ENCODE results near the gene AP2S1. TPM values are rescaled to one million over a fixed set of nuclear protein-coding genes. Genes with fewer than 3 reads are reported as not detected.
"Not testable (repeated sequence)": the region's sequence is repeated elsewhere in the genome, so short reads cannot be mapped to it uniquely, and the experiment has no call there.

Gene AP2S1
- total RNA-seq, 2 donors from 2014 or later, result 32.2 to 49.1 TPM

- no peaks in the 10 kb centered on the region for H3K4me1 ChIP-seq
- no peak overlapping the region for H3K27ac ChIP-seq
- intact Hi-C loops (cut with DNase I), result no loop called here
- no peaks in the 10 kb centered on the region for H3K36me3 ChIP-seq (replicated peaks in 1 of 2; ENCODE audit: insufficient read depth in 1 of 2, low read depth in 2 of 2)
- WGBS, 2 donors, result 80 to 81% methylated on average over 9 of the region's 9 CpGs
- DNase-seq (no peak), ATAC-seq (no peak)
- no peaks in the 10 kb centered on the region for H3K27me3 ChIP-seq
- no peak overlapping the region for H3K4me3 ChIP-seq
- TF ChIP-seq POLR2A (IDR thresholded peaks at IDR 0.05) (no peak), CTCF (IDR thresholded peaks at IDR 0.05) (no peak)
- H3K9me3 ChIP-seq, result no peaks in the 10 kb centered on the region
These were observed 28.1 kb upstream of the AP2S1 start for GRCh38 chr19:46878613-46879375.

- intact Hi-C loops (cut with DNase I), result no loop called here
- 85 to 86% methylated on average over 6 of the region's 6 CpGs for WGBS, 2 donors
- no peaks in the 10 kb centered on the region for H3K4me1 ChIP-seq
- DNase-seq (no peak), ATAC-seq (no peak)
- H3K27me3 ChIP-seq, result no peaks in the 10 kb centered on the region
- no peak overlapping the region for H3K27ac ChIP-seq
- no peak overlapping the region for H3K4me3 ChIP-seq
- H3K9me3 ChIP-seq, result no peaks in the 10 kb centered on the region
- TF ChIP-seq POLR2A (IDR thresholded peaks at IDR 0.05) (no peak), CTCF (IDR thresholded peaks at IDR 0.05) (no peak)
- no peaks in the 10 kb centered on the region for H3K36me3 ChIP-seq (replicated peaks in 1 of 2; ENCODE audit: insufficient read depth in 1 of 2, low read depth in 2 of 2)
These were observed 25.0 kb upstream of the AP2S1 start for GRCh38 chr19:46875657-46876056.

- ATAC-seq, result no peak
- no peak for TF ChIP-seq POLR2A (IDR thresholded peaks at IDR 0.05)
- TF ChIP-seq CTCF (IDR thresholded peaks at IDR 0.05), result no peak
- Histone ChIP-seq H3K4me1 (no peaks in the 10 kb centered on the region), H3K36me3 (replicated peaks in 1 of 2; ENCODE audit: insufficient read depth in 1 of 2, low read depth in 2 of 2) (no peaks in the 10 kb centered on the region), H3K27ac (no peak overlapping the region), H3K27me3 (no peaks in the 10 kb centered on the region), H3K9me3 (no peaks in the 10 kb centered on the region), H3K4me3 (no peak overlapping the region)
- intact Hi-C loops (cut with DNase I), result no loop called here
- no peak for DNase-seq
- WGBS, 2 donors, result 82 to 93% methylated on average over 4 of the region's 4 CpGs
These were observed 24.6 kb upstream of the AP2S1 start for GRCh38 chr19:46875234-46875633.

GRCh38 chr19:46872967-46873366 is 22.3 kb upstream of the AP2S1 start:
- no peak for DNase-seq
- H3K4me3 ChIP-seq, result no peak overlapping the region
- no peak for ATAC-seq
- 62 to 73% methylated on average over 2 to 4 of the region's 4 CpGs for WGBS, 2 donors
- TF ChIP-seq CTCF (IDR thresholded peaks at IDR 0.05) (no peak), POLR2A (IDR thresholded peaks at IDR 0.05) (no peak)
- peaks cover 6% of the 10 kb centered on the region for H3K4me1 ChIP-seq
- H3K9me3 ChIP-seq, result no peaks in the 10 kb centered on the region
- H3K36me3 ChIP-seq (replicated peaks in 1 of 2; ENCODE audit: insufficient read depth in 1 of 2, low read depth in 2 of 2), result no peaks in the 10 kb centered on the region
- no peaks in the 10 kb centered on the region for H3K27me3 ChIP-seq
- H3K27ac ChIP-seq, result no peak overlapping the region
- intact Hi-C loops (cut with DNase I), result no loop called here

GRCh38 chr19:46871173-46871572 is 20.5 kb upstream of the AP2S1 start:
- WGBS, 2 donors, result 84 to 85% methylated on average over 4 to 5 of the region's 5 CpGs
- H3K27me3 ChIP-seq; H3K36me3 ChIP-seq (replicated peaks in 1 of 2; ENCODE audit: insufficient read depth in 1 of 2, low read depth in 2 of 2); intact Hi-C loops (cut with DNase I); H3K4me3 ChIP-seq; H3K27ac ChIP-seq; H3K9me3 ChIP-seq; DNase-seq; ATAC-seq: not testable (repeated sequence)
- H3K4me1 ChIP-seq, result peaks cover 21% of the 10 kb centered on the region

All from body of pancreas (tissue), 4 donors.